GM12801 (cell line): ENCODE measurements around the gene CARS1.

ENCODE experiments used
- TF ChIP-seq, protein P1 (sequence below): IDR thresholded peaks from one replicate; pipeline ENCODE4 v1.5.1; 2011; ENCODE audit warnings: control low read depth; ENCODE audit not compliant: insufficient read length; ENCODE audit errors: extremely low read depth

The CARS1 gene

DNA sequence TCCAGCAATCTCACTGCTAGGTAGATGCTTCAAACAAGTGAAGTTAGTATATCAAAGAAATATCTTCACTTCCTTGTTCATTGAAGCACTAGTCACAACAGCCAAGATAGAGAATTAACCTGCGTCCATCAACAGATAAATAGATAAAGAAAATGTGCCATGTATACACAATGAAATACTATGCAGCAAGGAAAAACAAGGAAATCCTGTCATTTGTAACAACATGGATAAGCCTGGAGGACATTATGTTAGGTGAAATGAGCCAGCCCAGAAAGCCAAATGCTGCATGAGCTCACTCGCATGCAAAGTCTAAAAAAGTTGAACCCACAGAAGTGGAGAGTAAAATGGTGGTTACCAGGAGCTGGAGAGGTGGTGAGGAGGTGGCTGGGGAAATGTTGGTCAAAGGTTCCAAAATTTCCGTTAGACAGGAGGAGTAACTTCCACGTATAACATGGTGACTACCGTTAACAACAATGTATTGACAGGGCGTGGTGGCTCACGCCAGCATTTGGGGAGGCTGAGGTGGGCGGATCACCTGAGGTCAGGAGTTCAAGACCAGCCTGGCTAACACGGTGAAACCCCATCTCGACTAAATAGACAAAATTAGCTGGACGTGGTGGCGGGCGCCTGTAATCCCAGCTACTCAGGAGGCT lies 23.6 kb upstream of the CARS1 start:
- TF ChIP-seq, protein P1, sequence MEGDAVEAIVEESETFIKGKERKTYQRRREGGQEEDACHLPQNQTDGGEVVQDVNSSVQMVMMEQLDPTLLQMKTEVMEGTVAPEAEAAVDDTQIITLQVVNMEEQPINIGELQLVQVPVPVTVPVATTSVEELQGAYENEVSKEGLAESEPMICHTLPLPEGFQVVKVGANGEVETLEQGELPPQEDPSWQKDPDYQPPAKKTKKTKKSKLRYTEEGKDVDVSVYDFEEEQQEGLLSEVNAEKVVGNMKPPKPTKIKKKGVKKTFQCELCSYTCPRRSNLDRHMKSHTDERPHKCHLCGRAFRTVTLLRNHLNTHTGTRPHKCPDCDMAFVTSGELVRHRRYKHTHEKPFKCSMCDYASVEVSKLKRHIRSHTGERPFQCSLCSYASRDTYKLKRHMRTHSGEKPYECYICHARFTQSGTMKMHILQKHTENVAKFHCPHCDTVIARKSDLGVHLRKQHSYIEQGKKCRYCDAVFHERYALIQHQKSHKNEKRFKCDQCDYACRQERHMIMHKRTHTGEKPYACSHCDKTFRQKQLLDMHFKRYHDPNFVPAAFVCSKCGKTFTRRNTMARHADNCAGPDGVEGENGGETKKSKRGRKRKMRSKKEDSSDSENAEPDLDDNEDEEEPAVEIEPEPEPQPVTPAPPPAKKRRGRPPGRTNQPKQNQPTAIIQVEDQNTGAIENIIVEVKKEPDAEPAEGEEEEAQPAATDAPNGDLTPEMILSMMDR: no peak

DNA sequence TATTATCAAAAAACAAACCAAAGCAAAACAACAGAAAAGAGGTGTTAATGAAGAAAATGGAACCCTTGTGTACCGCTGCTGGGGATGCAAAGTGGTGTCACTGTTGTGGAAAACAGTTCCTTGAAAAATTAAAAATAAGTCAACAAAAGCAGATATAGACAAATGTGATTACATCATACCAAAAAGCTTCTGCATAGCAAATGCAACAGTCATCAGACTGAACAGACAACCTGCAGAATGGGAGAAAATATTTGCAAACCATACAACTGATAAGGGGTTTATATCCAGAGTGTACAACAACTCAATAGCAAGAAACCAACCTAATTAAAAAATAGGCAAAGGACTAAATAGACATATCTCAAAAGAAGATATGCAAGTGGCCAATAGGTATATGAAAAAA lies 22.9 kb upstream of the CARS1 start:
- TF ChIP-seq, protein P1: no peak

DNA sequence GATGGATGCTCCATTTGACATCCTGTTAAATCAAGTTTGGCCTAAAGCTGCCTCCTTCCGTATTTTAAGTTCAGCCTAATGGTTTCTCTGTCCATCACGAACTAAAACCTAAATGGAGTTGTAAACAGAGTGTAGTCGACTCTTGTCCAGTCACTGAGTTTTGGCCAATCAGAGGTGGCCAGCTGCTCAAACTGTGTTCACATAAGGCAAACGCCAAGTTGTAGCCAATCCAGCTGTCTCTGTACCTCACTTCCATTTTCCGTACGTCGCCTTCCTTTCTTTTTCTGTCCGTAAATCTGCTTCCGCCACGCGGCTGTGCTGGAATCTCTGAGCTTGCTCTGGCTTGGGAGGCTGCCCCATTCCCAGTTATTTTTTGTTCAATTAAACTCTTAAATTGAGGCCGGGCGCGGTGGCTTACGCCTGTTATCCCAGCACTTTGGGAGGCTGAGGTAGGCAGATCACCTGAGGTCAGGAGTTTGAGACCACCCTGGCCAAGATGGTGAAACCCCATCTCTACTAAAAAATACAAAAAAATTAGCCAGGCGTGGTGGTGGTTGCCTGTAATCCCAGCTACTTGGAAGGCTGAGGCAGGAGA lies 20.7 kb upstream of the CARS1 start:
- TF ChIP-seq, protein P1: no peak

DNA sequence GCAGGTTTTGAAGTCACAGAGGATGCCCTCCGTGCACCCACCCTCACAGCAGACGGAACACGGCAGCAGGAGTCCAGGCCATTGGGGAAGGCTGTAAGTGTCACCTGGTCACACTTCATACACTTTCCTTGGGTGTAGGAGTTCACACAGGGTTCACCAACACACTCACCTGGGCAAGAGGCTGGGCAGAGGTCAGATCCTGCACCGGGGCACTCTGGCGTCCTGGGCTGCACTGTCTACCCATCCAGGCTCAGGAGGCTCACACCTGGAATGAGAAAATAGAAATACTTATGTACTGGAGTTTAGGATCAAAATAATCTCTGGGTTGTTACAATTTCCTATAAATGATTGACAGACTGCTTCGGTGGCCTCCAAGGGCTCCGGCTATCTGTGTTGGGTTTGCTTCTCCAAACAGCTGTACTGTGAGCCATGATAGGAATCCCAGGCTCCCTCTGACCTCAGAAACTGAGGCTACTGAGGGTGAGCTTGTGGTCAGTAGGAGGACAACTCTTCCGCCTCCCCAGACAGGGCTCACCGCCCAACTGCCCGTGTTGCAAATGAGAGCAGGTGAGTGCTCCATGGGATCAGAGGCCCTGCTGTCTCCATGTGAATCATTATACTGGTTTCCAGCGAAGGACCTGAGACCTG lies 20.1 kb upstream of the CARS1 start:
- TF ChIP-seq, protein P1: no peak

DNA sequence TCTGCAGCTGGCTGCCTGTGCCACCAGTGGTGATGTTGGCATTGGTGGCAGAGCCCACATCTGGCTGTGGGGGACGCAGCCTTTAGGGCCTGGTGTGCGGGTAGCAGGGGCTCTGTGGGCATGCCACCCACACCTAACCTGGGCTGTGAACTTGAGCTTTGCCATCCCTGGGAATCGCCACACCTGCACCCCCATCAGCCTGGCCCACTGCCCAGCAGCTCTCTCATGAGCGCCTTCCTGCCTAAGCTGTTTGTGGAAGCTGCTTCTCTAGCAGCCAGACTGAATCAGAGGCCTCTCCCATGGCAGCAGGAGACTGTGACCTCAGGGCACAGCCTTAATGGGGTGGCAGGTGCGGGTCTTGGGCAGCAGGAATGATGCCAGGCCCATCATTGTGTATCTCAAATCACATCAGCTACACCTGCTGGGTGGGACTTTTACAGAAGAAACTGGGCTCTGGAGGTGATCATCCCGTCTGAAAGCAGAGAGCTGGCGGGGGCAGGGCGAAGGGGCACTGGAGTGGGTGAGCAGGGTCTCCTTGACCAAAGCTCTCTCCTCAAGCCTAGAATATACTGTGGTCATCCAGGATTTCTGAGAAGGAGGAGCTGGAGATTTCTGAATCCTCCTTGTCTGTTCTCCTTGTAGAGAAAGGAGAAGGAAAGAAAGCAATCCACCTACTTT lies 17.8 kb upstream of the CARS1 start:
- TF ChIP-seq, protein P1: no peak

DNA sequence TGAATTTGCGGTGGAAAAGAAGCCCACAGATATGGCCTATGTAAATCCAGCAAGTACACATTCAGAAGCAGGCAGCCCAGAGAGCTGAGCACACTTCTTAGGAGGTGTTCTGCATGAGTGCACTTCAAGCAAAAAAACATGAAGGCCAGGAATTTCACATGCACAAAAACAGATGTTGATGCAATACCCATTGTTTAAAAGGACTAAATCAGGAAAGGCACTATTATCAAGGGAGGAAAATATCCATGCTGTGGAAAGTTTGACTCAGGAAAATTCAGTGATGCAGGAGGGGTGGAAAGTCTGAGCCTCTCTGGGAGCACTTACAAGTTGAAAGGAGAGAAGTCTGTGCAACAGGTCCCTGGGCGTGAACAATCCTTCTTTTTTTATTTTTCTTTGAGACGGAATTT lies 15.8 kb upstream of the CARS1 start:
- TF ChIP-seq, protein P1: no peak

DNA sequence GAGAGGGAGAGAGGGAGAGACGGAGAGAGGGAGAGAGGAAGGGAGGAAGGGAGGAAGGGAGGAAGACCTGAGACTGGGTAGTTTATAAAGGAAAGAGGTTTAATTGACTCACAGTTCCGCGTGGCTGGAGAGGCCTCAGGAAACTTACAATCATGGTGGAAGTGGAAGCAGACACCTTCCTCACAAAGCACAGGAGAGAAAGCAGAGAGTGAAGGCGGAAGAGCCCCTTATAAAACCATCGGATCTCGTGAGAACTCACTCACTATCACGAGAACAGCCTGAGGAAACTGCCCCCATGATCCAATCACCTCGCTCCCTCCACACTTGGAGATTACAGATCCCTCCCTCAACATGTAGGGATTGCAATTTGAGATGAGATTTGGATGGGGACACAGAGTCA lies 12.2 kb upstream of the CARS1 start:
- TF ChIP-seq, protein P1: no peak
